22Rv1 (cell line): Measurements from ENCODE around the gene ZMYND19.

Experiments
- CTCF ChIP-seq: fragments of 450-650 bp; IDR thresholded peaks from 2 replicates; pipeline ENCODE4 v1.5.1; 2017; ENCODE audit warnings: mild to moderate bottlenecking
- ZFX ChIP-seq: fragments of 450-650 bp; IDR thresholded peaks from 2 replicates; pipeline ENCODE4 v1.6.1; 2017; ENCODE audit warnings: antibody characterized with exemption, borderline replicate concordance

DNA sequence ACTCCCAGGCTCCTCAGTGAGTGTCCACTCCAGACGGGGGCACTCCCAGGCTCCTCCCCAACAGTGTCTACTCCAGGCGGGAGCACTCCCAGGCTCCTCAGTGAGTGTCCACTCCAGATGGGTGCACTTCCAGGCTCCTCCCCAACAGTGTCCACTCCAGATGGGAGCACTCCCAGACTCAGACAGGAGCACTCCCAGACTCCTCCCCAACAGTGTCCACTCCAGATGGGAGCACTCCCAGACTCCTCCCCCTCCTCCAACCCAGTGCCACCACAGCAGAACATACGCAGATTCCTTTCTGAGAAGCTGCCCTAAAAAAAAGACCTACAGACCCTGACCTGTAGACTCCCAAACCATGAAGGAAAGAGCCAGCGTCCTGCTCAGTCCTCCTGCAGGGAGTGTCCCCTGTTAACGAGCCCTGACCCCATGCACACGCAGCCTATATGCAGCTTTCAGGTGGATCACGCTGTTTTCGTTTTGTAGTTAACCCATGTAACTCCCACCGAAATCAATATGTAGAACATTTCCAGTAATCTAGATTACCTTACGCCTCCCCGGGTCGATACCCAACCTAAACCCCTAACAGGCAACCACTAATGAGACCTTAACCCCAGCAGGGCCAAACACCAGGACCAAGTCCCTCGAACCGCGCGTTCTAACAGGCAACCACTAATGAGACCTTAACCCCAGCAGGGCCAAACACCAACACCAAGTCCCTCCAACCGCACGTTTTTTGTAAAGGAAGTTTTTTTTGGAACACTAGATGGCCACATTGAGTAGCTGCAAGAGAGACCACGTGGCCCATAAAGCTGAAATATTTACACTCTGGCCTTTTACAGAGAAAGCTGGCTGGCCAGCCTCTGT lies 55.8 kb downstream of the ZMYND19 start:
- TF ChIP-seq CTCF: peak; percentile 94
- TF ChIP-seq ZFX: no peak
